Brain microvascular endothelial cell (primary cell): ENCODE results near the gene AFM.

Source experiments
- DNase-seq: peaks from one replicate; pipeline ENCODE4 v3.0.0-alpha.2; 2020
- H3K27ac ChIP-seq: fragments of 250-450 bp; sonication (Bioruptor Pico); 2 replicates; pipeline ENCODE4 v1.5.1; 2020; ENCODE audit warnings: mild to moderate bottlenecking, moderate library complexity
- H3K27me3 ChIP-seq: fragments of 250-450 bp; sonication (Bioruptor Pico); replicated peaks from 2 replicates; pipeline ENCODE4 v1.5.1; 2020; ENCODE audit warnings: mild to moderate bottlenecking
- H3K36me3 ChIP-seq: fragments of 250-450 bp; sonication (Bioruptor Pico); replicated peaks from 2 replicates; pipeline ENCODE4 v1.5.1; 2020; ENCODE audit warnings: mild to moderate bottlenecking
- H3K4me3 ChIP-seq: 2 replicates; pipeline ENCODE4 v1.5.1; 2011; ENCODE audit warnings: low read depth, mild to moderate bottlenecking, control low read depth, low read length, moderate library complexity
- in situ Hi-C: cut with HindIII; loops from 2 replicates; pipeline ENCODE4 v1.10.0; 2017; ENCODE audit warnings: low sequenced_read_pairs, low pct_ligation_motif_present
- TF ChIP-seq, protein P1 (sequence below): IDR thresholded peaks from 2 replicates; pipeline ENCODE4 v1.5.1; 2011; ENCODE audit warnings: low read depth, mild to moderate bottlenecking, moderate library complexity, low read length, control low read depth, inconsistent platforms; ENCODE audit errors: missing control alignments

Gene AFM

GRCh38 chr4:73508651-73509050 is 27.1 kb downstream of the AFM start:
- no peaks in the 10 kb centered on the region for H3K36me3 ChIP-seq
- TF ChIP-seq, protein P1, sequence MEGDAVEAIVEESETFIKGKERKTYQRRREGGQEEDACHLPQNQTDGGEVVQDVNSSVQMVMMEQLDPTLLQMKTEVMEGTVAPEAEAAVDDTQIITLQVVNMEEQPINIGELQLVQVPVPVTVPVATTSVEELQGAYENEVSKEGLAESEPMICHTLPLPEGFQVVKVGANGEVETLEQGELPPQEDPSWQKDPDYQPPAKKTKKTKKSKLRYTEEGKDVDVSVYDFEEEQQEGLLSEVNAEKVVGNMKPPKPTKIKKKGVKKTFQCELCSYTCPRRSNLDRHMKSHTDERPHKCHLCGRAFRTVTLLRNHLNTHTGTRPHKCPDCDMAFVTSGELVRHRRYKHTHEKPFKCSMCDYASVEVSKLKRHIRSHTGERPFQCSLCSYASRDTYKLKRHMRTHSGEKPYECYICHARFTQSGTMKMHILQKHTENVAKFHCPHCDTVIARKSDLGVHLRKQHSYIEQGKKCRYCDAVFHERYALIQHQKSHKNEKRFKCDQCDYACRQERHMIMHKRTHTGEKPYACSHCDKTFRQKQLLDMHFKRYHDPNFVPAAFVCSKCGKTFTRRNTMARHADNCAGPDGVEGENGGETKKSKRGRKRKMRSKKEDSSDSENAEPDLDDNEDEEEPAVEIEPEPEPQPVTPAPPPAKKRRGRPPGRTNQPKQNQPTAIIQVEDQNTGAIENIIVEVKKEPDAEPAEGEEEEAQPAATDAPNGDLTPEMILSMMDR, result no peak
- no peak overlapping the region for H3K4me3 ChIP-seq
- in situ Hi-C loops, result no loop called here
- no peak overlapping the region for H3K27ac ChIP-seq
- no peak for DNase-seq
- H3K27me3 ChIP-seq, result peaks cover 4% of the 10 kb centered on the region

GRCh38 chr4:73518340-73518739 is 36.8 kb downstream of the AFM start:
- in situ Hi-C loops, result no loop called here
- no peak overlapping the region for H3K4me3 ChIP-seq
- TF ChIP-seq, protein P1, result no peak
- peaks cover 5% of the 10 kb centered on the region for H3K27me3 ChIP-seq
- no peak overlapping the region for H3K27ac ChIP-seq
- no peaks in the 10 kb centered on the region for H3K36me3 ChIP-seq
- no peak for DNase-seq

DNA sequence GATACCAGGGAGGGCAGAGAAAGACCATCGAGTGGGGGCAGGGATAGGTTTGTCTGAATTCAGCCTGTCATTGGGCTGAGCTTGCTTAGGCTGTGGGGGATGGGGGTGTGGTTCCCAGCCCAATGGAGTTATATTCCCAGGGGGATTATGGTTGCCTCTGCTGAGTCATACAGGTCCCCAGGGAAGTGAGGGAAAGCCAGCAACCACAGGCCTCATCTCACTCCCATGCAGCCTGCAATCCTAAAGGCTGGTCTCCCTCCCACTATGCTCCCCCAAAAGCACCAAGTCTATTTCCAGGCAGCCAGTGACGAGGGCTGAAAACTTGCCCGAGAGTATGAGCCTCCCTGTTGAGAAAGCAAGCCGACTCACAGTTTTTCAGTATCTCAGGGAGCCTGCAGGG is 39.3 kb downstream of the AFM start:
- H3K27ac ChIP-seq, result no peak overlapping the region
- peak; percentile 86 for DNase-seq
- no peaks in the 10 kb centered on the region for H3K36me3 ChIP-seq
- in situ Hi-C loops, result no loop called here
- H3K27me3 ChIP-seq, result no peaks in the 10 kb centered on the region
- no peak overlapping the region for H3K4me3 ChIP-seq
- TF ChIP-seq, protein P1, result peak; percentile 24

DNA sequence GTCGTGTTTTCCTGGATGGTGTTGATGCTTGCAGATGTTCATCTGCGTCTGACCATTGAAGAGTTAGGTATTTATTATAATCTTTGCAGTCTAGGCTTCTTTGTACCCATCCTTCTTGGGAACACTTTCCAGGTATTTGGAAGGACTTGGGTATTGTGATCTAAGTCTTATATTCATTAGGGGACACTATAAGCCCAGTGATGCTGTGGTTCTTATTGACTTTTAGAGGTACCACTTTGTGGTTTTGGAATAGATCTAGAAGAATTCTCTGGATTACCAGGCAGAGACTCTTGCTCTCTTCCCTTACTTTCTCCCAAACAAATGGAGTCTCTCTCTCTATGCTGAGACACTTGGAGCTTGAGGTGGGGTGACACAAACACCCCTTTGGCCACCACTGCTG is 41.6 kb downstream of the AFM start:
- H3K4me3 ChIP-seq, result no peak overlapping the region
- no peaks in the 10 kb centered on the region for H3K27me3 ChIP-seq
- TF ChIP-seq, protein P1, result no peak
- in situ Hi-C loops, result no loop called here
- no peak overlapping the region for H3K27ac ChIP-seq
- no peaks in the 10 kb centered on the region for H3K36me3 ChIP-seq
- DNase-seq, result no peak

DNA sequence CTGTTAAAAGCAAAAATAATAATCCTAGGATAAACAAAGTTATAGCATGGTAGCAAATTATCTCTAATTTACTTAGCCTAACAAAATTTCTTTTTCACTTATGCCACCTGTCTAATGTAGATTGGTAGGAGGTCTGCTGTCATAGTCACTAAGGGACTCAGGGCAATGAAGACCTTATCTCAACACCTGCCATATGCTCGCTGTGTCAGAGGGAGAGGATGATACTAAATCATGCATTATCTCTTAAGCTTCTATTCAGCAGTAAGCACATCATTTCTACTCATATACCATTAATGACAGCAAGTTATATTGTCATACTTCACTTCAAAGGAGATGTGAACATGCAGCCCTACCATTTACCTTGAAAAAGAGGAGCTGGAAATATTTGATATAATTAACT is 44.1 kb downstream of the AFM start:
- TF ChIP-seq, protein P1, result no peak
- Histone ChIP-seq H3K4me3 (no peak overlapping the region), H3K27ac (no peak overlapping the region), H3K27me3 (no peaks in the 10 kb centered on the region), H3K36me3 (no peaks in the 10 kb centered on the region)
- in situ Hi-C loops, result no loop called here
- no peak for DNase-seq

- no peak for DNase-seq
- no peaks in the 10 kb centered on the region for H3K36me3 ChIP-seq
- H3K4me3 ChIP-seq, result no peak overlapping the region
- in situ Hi-C loops, result no loop called here
- no peak overlapping the region for H3K27ac ChIP-seq
- no peaks in the 10 kb centered on the region for H3K27me3 ChIP-seq
- TF ChIP-seq, protein P1, result no peak
These were observed 45.7 kb downstream of the AFM start for GRCh38 chr4:73527196-73527595.
